ENCODE results near the gene KMT2C.

The KMT2C gene

GRCh38 chr7:152131981-152132494 lies 303.8 kb downstream of the KMT2C start:
- TF ChIP-seq CTCF (IDR thresholded peaks at IDR 0.05; ENCODE audit: borderline replicate concordance, extremely low read depth, low read length, poor library complexity, severe bottlenecking), result no peak
- TF ChIP-seq EZH2 (IDR thresholded peaks at IDR 0.05; ENCODE audit: borderline replicate concordance, low read depth, low read length, severe bottlenecking), result no peak
- Histone ChIP-seq H3K4me3 (ENCODE audit: low read depth in 1 of 2, low read length in 2 of 2) (no peak overlapping the region), H3K36me3 (ENCODE audit: insufficient read depth, low read length) (peaks cover 66% of the 10 kb centered on the region), H3K27ac (ENCODE audit: low read length) (no peak overlapping the region), H3K4me1 (ENCODE audit: insufficient read depth, low read length) (no peaks in the 10 kb centered on the region), H4K20me1 (ENCODE audit: insufficient read depth, low read length) (no peaks in the 10 kb centered on the region), H2AFZ (ENCODE audit: low read depth, low read length) (no peak overlapping the region), H3K27me3 (ENCODE audit: insufficient read depth, low read length, poor library complexity) (no peaks in the 10 kb centered on the region), H3K79me2 (ENCODE audit: insufficient read depth, low read length) (no peaks in the 10 kb centered on the region), H3K9ac (ENCODE audit: low read depth, low read length) (no peak overlapping the region), H3K9me3 (ENCODE audit: insufficient read depth, low read length, severe bottlenecking) (no peaks in the 10 kb centered on the region), H3K4me2 (ENCODE audit: insufficient read depth, low read length) (no peak overlapping the region)
- ATAC-seq (ENCODE audit: insufficient read depth, low read depth), result no peak
- DNase-seq, result no peak

GRCh38 chr7:152130658-152131590 lies 304.9 kb downstream of the KMT2C start:
- Histone ChIP-seq H4K20me1 (ENCODE audit: insufficient read depth, low read length) (no peaks in the 10 kb centered on the region), H3K4me2 (ENCODE audit: insufficient read depth, low read length) (no peak overlapping the region), H3K79me2 (ENCODE audit: insufficient read depth, low read length) (no peaks in the 10 kb centered on the region), H2AFZ (ENCODE audit: low read depth, low read length) (no peak overlapping the region), H3K27me3 (ENCODE audit: insufficient read depth, low read length, poor library complexity) (no peaks in the 10 kb centered on the region), H3K9ac (ENCODE audit: low read depth, low read length) (no peak overlapping the region), H3K4me1 (ENCODE audit: insufficient read depth, low read length) (no peaks in the 10 kb centered on the region), H3K4me3 (ENCODE audit: low read depth in 1 of 2, low read length in 2 of 2) (no peak overlapping the region), H3K27ac (ENCODE audit: low read length) (no peak overlapping the region), H3K36me3 (ENCODE audit: insufficient read depth, low read length) (peaks cover 68% of the 10 kb centered on the region), H3K9me3 (ENCODE audit: insufficient read depth, low read length, severe bottlenecking) (no peaks in the 10 kb centered on the region)
- DNase-seq (no peak), ATAC-seq (ENCODE audit: insufficient read depth, low read depth) (peak; percentile 20; the same call in 1 of the 3 replicates)
- TF ChIP-seq CTCF (IDR thresholded peaks at IDR 0.05; ENCODE audit: borderline replicate concordance, extremely low read depth, low read length, poor library complexity, severe bottlenecking) (no peak), EZH2 (IDR thresholded peaks at IDR 0.05; ENCODE audit: borderline replicate concordance, low read depth, low read length, severe bottlenecking) (no peak)

- no peak overlapping the region for H3K4me2 ChIP-seq (ENCODE audit: insufficient read depth, low read length)
- no peak overlapping the region for H3K9ac ChIP-seq (ENCODE audit: low read depth, low read length)
- H3K9me3 ChIP-seq (ENCODE audit: insufficient read depth, low read length, severe bottlenecking), result no peaks in the 10 kb centered on the region
- no peaks in the 10 kb centered on the region for H4K20me1 ChIP-seq (ENCODE audit: insufficient read depth, low read length)
- H3K79me2 ChIP-seq (ENCODE audit: insufficient read depth, low read length), result no peaks in the 10 kb centered on the region
- no peak for TF ChIP-seq CTCF (IDR thresholded peaks at IDR 0.05; ENCODE audit: borderline replicate concordance, extremely low read depth, low read length, poor library complexity, severe bottlenecking)
- H3K27me3 ChIP-seq (ENCODE audit: insufficient read depth, low read length, poor library complexity), result no peaks in the 10 kb centered on the region
- no peaks in the 10 kb centered on the region for H3K4me1 ChIP-seq (ENCODE audit: insufficient read depth, low read length)
- no peak overlapping the region for H3K4me3 ChIP-seq (ENCODE audit: low read depth in 1 of 2, low read length in 2 of 2)
- H3K36me3 ChIP-seq (ENCODE audit: insufficient read depth, low read length), result peaks cover 78% of the 10 kb centered on the region
- DNase-seq, result no peak
- no peak overlapping the region for H2AFZ ChIP-seq (ENCODE audit: low read depth, low read length)
- no peak overlapping the region for H3K27ac ChIP-seq (ENCODE audit: low read length)
- no peak for ATAC-seq (ENCODE audit: insufficient read depth, low read depth)
These were observed 306.1 kb downstream of the KMT2C start for GRCh38 chr7:152129682-152130081.

Measured in DND-41 (cell line).